Panc1 (cell line): ENCODE data around the gene COL1A2. TPM values are rescaled to one million over a fixed set of nuclear protein-coding genes. Genes with fewer than 3 reads are reported as not detected.

Source experiments
- ATAC-seq: fragments of 200-7000 bp; cut with Tn5 transposase; 2 replicates; pipeline ENCODE4 v1.9.1; 2020; ENCODE audit warnings: mild to moderate bottlenecking, moderate library complexity
- BruUV-seq: library from RNA; stranded (reverse); fragments of 400-500 nt; replicated peaks from 2 replicates; lab custom pipeline; 2021; lab: Mats Ljungman, UMichigan
- CTCF ChIA-PET: fragments of 300-600 bp; sonication (Branson Sonifier 250); formaldehyde crosslinking; loops from one replicate; lab custom pipeline; 2022; ENCODE audit warnings: antibody characterized with exemption; lab: Charles Lee
- POLR2A ChIA-PET: fragments of 300-600 bp; sonication (Branson Sonifier 250); formaldehyde crosslinking; loops from one replicate; lab custom pipeline; 2022; ENCODE audit warnings: antibody characterized with exemption; lab: Charles Lee
- DNase-seq: peaks from one replicate; pipeline ENCODE4 v3.0.0-alpha.2; 2010; ENCODE audit warnings: low read depth, low spot score
- H3K27ac ChIP-seq: 2 replicates; pipeline ENCODE4 v1.5.1; 2011; ENCODE audit warnings: mild to moderate bottlenecking, low read length, inconsistent platforms
- H3K27me3 ChIP-seq: fragments of 200-500 bp; sonication (Bioruptor generic); 2 replicates; pipeline ENCODE4 v1.6.0; 2014; ENCODE audit warnings: low read length, inconsistent platforms; ENCODE audit not compliant: control insufficient read depth, insufficient read depth
- H3K36me3 ChIP-seq: fragments of 200-500 bp; sonication (Bioruptor generic); 2 replicates; pipeline ENCODE4 v1.5.1; 2014; ENCODE audit warnings: inconsistent platforms, mild to moderate bottlenecking, low read length, moderate library complexity; ENCODE audit not compliant: control insufficient read depth, insufficient read depth
- H3K4me1 ChIP-seq: 2 replicates; pipeline ENCODE4 v1.5.1; 2011; ENCODE audit warnings: inconsistent platforms, mild to moderate bottlenecking, low read length, moderate library complexity; ENCODE audit not compliant: control insufficient read depth, insufficient read depth
- H3K4me3 ChIP-seq, 2 experiments: 2 replicates each; pipeline ENCODE4 v1.5.1; 2011 to 2012; ENCODE audit warnings: low read depth in 2 of 2, low read length in 2 of 2, mild to moderate bottlenecking in 2 of 2, inconsistent platforms in 1 of 2, moderate library complexity in 1 of 2
- H3K9me3 ChIP-seq: fragments of 200-500 bp; sonication (Bioruptor generic); 2 replicates; pipeline ENCODE4 v1.5.1; 2014; ENCODE audit warnings: low read depth, mild to moderate bottlenecking, inconsistent platforms, low read length, moderate library complexity; ENCODE audit not compliant: control insufficient read depth, insufficient read depth
- POLR2AphosphoS5 ChIP-seq: IDR thresholded peaks from 2 replicates; pipeline ENCODE4 v1.6.1; 2012; ENCODE audit warnings: mild to moderate bottlenecking, low read depth, low read length, moderate library complexity
- SIN3A ChIP-seq: IDR thresholded peaks from 2 replicates; pipeline ENCODE4 v1.6.1; 2012; ENCODE audit warnings: low read depth, mild to moderate bottlenecking, low read length, moderate library complexity, borderline replicate concordance; ENCODE audit not compliant: insufficient read depth
- TCF7L2 ChIP-seq: IDR thresholded peaks from 2 replicates; pipeline ENCODE4 v1.6.1; 2011; ENCODE audit warnings: mild to moderate bottlenecking, low read depth, low read length, inconsistent platforms
- in situ Hi-C: cut with HindIII; loops from 2 replicates; pipeline ENCODE4 v1.10.0; 2016; ENCODE audit warnings: low sequenced_read_pairs, low pct_unique_long_range_greater_than_20kb
- intact Hi-C: fragments of 100-400 bp; cut with micrococcal nuclease; formaldehyde crosslinking; loops from one replicate; pipeline ENCODE4 v1.10.0; 2022; ENCODE audit not compliant: unreplicated experiment
- total RNA-seq: library from RNA; stranded (reverse); gene quantifications from one replicate; pipeline ENCODE4 v1.2.1, GENCODE V29; 2021; ENCODE audit not compliant: unreplicated experiment
- TF ChIP-seq, protein P1 (sequence below), 2 experiments: IDR thresholded peaks; 2 replicates each; pipeline ENCODE4 v1.6.1; 2011 to 2012; ENCODE audit warnings: low read depth in 2 of 2, control low read depth in 1 of 2, low read length in 1 of 2, mild to moderate bottlenecking in 1 of 2, moderate library complexity in 1 of 2; ENCODE audit not compliant: insufficient read depth in 1 of 2
- TF ChIP-seq, protein P2 (sequence below): fragments of 450-650 bp; IDR thresholded peaks from 2 replicates; pipeline ENCODE4 v1.5.1; 2017; ENCODE audit warnings: mild to moderate bottlenecking

The COL1A2 gene
- total RNA-seq, 1 experiment from 2014 or later = 1.3 TPM

- H3K4me1 ChIP-seq = no peaks in the 10 kb centered on the region
- H3K36me3 ChIP-seq = no peaks in the 10 kb centered on the region
- POLR2A ChIA-PET = no interaction called here
- H3K27me3 ChIP-seq = no peaks in the 10 kb centered on the region
- in situ Hi-C loops = no loop called here
- no peak for TF ChIP-seq TCF7L2
- no peak for TF ChIP-seq POLR2AphosphoS5
- no peak for TF ChIP-seq SIN3A
- TF ChIP-seq, protein P1, sequence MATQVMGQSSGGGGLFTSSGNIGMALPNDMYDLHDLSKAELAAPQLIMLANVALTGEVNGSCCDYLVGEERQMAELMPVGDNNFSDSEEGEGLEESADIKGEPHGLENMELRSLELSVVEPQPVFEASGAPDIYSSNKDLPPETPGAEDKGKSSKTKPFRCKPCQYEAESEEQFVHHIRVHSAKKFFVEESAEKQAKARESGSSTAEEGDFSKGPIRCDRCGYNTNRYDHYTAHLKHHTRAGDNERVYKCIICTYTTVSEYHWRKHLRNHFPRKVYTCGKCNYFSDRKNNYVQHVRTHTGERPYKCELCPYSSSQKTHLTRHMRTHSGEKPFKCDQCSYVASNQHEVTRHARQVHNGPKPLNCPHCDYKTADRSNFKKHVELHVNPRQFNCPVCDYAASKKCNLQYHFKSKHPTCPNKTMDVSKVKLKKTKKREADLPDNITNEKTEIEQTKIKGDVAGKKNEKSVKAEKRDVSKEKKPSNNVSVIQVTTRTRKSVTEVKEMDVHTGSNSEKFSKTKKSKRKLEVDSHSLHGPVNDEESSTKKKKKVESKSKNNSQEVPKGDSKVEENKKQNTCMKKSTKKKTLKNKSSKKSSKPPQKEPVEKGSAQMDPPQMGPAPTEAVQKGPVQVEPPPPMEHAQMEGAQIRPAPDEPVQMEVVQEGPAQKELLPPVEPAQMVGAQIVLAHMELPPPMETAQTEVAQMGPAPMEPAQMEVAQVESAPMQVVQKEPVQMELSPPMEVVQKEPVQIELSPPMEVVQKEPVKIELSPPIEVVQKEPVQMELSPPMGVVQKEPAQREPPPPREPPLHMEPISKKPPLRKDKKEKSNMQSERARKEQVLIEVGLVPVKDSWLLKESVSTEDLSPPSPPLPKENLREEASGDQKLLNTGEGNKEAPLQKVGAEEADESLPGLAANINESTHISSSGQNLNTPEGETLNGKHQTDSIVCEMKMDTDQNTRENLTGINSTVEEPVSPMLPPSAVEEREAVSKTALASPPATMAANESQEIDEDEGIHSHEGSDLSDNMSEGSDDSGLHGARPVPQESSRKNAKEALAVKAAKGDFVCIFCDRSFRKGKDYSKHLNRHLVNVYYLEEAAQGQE (IDR thresholded peaks at IDR 0.05; ENCODE audit: insufficient read depth in 1 of 2, low read depth in 2 of 2, low read length in 1 of 2) = no peak
- TF ChIP-seq, protein P2, sequence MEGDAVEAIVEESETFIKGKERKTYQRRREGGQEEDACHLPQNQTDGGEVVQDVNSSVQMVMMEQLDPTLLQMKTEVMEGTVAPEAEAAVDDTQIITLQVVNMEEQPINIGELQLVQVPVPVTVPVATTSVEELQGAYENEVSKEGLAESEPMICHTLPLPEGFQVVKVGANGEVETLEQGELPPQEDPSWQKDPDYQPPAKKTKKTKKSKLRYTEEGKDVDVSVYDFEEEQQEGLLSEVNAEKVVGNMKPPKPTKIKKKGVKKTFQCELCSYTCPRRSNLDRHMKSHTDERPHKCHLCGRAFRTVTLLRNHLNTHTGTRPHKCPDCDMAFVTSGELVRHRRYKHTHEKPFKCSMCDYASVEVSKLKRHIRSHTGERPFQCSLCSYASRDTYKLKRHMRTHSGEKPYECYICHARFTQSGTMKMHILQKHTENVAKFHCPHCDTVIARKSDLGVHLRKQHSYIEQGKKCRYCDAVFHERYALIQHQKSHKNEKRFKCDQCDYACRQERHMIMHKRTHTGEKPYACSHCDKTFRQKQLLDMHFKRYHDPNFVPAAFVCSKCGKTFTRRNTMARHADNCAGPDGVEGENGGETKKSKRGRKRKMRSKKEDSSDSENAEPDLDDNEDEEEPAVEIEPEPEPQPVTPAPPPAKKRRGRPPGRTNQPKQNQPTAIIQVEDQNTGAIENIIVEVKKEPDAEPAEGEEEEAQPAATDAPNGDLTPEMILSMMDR = no peak
- H3K4me3 ChIP-seq = no peak overlapping the region
- intact Hi-C loops = no loop called here
- CTCF ChIA-PET = no interaction called here
- ATAC-seq (no peak), DNase-seq (no peak)
- H3K27ac ChIP-seq = no peak overlapping the region
- no peaks in the 10 kb centered on the region for H3K9me3 ChIP-seq
- no TSS peak for BruUV-seq
Measured at GRCh38 chr7:94367949-94368348, 26.7 kb upstream of the COL1A2 start.

DNA sequence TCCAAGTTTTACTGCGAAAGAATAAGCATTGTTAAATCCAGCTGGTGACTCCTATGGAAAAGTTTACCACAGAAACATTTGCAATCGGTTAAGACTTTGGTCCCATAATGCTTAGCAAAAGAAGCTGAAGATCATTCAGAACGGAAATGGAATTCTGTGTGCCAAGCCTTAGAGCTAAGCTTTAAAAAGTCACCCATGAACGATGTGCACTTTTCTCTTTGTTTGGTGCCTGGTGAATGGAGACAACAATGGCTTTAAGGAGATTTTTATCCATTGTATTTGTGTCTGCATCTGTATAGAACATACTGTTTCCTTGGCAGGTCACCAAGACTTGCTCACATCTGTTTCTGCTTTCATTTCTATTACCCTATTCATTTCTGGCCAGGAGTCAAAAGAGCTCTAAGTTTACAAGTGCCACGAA, 26.3 kb upstream of the COL1A2 start:
- Histone ChIP-seq H3K4me1 (no peaks in the 10 kb centered on the region), H3K4me3 (no peak overlapping the region), H3K36me3 (no peaks in the 10 kb centered on the region), H3K27ac (no peak overlapping the region), H3K9me3 (no peaks in the 10 kb centered on the region), H3K27me3 (no peaks in the 10 kb centered on the region)
- in situ Hi-C loops = no loop called here
- ATAC-seq (no peak), DNase-seq (no peak)
- intact Hi-C loops = no loop called here
- ChIA-PET POLR2A (no interaction called here), CTCF (interaction anchor here (0.6 kb wide), 1 partner anchor 18 kb away, joined by 4 read pairs; no protein-coding TSS in a partner anchor)
- BruUV-seq = no TSS peak
- TF ChIP-seq TCF7L2 = no peak
- TF ChIP-seq, protein P2 = no peak
- TF ChIP-seq, protein P1 (IDR thresholded peaks at IDR 0.05; ENCODE audit: insufficient read depth in 1 of 2, low read depth in 2 of 2, low read length in 1 of 2) = no peak
- no peak for TF ChIP-seq POLR2AphosphoS5
- TF ChIP-seq SIN3A = no peak
